HL-60 (cell line): ENCODE results near the gene KRTAP22-2.

Experiments used
- DNase-seq, 2 experiments: peaks; one replicate each; pipeline ENCODE4 v3.0.0-alpha.2; 2010 to 2020; ENCODE audit warnings: low read depth in 1 of 2, low spot score in 1 of 2
- H3K27ac ChIP-seq: fragments of 250-450 bp; sonication (Bioruptor Pico); replicated peaks from 2 replicates; pipeline ENCODE4 v1.5.1; 2020; ENCODE audit warnings: mild to moderate bottlenecking, moderate library complexity
- H3K27me3 ChIP-seq: fragments of 250-450 bp; sonication (Bioruptor Pico); 2 replicates; pipeline ENCODE4 v1.5.1; 2021; ENCODE audit warnings: mild to moderate bottlenecking, moderate library complexity; ENCODE audit not compliant: insufficient read depth, poor library complexity, severe bottlenecking
- H3K4me3 ChIP-seq: replicated peaks from 2 replicates; pipeline ENCODE4 v1.5.1; 2011; ENCODE audit warnings: mild to moderate bottlenecking, control low read depth, low read length; ENCODE audit not compliant: insufficient read depth
- CTCF ChIP-seq: IDR thresholded peaks from one replicate; pipeline ENCODE4 v1.5.1; 2011; ENCODE audit warnings: low read length, control low read depth, inconsistent platforms; ENCODE audit not compliant: insufficient read depth
- GABPA ChIP-seq: IDR thresholded peaks from 2 replicates; pipeline ENCODE4 v1.6.1; 2012; ENCODE audit warnings: low read depth
- POLR2AphosphoS5 ChIP-seq: IDR thresholded peaks from 2 replicates; pipeline ENCODE4 v1.6.1; 2012; ENCODE audit warnings: low read depth
- SPI1 ChIP-seq: IDR thresholded peaks from 2 replicates; pipeline ENCODE4 v1.6.1; 2012; ENCODE audit warnings: low read depth, mild to moderate bottlenecking, borderline replicate concordance
- TF ChIP-seq, protein P1 (sequence below): IDR thresholded peaks from 2 replicates; pipeline ENCODE4 v1.6.1; 2012; ENCODE audit warnings: low read depth; ENCODE audit not compliant: insufficient replicate concordance

Gene KRTAP22-2

DNA sequence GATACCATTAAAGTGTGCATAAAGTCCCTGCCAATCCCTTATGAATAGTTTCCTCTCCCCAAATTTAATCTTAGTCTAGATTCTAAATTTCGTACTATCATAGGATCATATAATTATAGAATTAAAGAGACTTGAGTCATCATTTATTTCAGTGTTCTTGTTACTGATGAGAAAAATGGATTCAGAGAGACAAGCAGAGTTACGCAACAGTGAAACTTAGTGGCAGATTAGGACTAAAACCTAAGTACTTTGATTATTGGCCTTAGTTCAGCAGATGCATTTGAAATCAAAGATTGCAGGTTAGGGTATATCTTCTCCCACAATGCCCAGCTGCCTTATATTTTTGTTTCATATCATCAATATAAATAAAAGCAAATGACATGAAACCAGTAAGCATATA, 28.2 kb downstream of the KRTAP22-2 start:
- TF ChIP-seq POLR2AphosphoS5 = no peak
- TF ChIP-seq SPI1 = no peak
- TF ChIP-seq CTCF = no peak
- TF ChIP-seq, protein P1, sequence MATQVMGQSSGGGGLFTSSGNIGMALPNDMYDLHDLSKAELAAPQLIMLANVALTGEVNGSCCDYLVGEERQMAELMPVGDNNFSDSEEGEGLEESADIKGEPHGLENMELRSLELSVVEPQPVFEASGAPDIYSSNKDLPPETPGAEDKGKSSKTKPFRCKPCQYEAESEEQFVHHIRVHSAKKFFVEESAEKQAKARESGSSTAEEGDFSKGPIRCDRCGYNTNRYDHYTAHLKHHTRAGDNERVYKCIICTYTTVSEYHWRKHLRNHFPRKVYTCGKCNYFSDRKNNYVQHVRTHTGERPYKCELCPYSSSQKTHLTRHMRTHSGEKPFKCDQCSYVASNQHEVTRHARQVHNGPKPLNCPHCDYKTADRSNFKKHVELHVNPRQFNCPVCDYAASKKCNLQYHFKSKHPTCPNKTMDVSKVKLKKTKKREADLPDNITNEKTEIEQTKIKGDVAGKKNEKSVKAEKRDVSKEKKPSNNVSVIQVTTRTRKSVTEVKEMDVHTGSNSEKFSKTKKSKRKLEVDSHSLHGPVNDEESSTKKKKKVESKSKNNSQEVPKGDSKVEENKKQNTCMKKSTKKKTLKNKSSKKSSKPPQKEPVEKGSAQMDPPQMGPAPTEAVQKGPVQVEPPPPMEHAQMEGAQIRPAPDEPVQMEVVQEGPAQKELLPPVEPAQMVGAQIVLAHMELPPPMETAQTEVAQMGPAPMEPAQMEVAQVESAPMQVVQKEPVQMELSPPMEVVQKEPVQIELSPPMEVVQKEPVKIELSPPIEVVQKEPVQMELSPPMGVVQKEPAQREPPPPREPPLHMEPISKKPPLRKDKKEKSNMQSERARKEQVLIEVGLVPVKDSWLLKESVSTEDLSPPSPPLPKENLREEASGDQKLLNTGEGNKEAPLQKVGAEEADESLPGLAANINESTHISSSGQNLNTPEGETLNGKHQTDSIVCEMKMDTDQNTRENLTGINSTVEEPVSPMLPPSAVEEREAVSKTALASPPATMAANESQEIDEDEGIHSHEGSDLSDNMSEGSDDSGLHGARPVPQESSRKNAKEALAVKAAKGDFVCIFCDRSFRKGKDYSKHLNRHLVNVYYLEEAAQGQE = no peak
- TF ChIP-seq GABPA = no peak
- Histone ChIP-seq H3K27ac (no peak overlapping the region), H3K27me3 (no peaks in the 10 kb centered on the region), H3K4me3 (no peak overlapping the region)
- no peak for DNase-seq

GRCh38 chr21:30561264-30561895, 28.8 kb downstream of the KRTAP22-2 start, which contains the start of gene KRTAP19-7:
Gene KRTAP19-7, minus strand, starts transcription at chr21:30561314. Its CDS starts 25 bp downstream, at chr21:30561289.
- DNase-seq = no peak
- H3K4me3 ChIP-seq = no peak within 1 kb of the TSS
- H3K27ac ChIP-seq = no peak within 1 kb of the TSS
- no peaks in the 10 kb centered on the region for H3K27me3 ChIP-seq
- TF ChIP-seq CTCF (no peak), SPI1 (no peak), POLR2AphosphoS5 (no peak), GABPA (no peak)
- TF ChIP-seq, protein P1 = no peak

GRCh38 chr21:30555095-30555494, 35.1 kb downstream of the KRTAP22-2 start:
- no peak for DNase-seq
- H3K27ac ChIP-seq = no peak overlapping the region
- TF ChIP-seq POLR2AphosphoS5 (no peak), GABPA (no peak), SPI1 (no peak), CTCF (no peak)
- TF ChIP-seq, protein P1 = no peak
- no peaks in the 10 kb centered on the region for H3K27me3 ChIP-seq
- H3K4me3 ChIP-seq = no peak overlapping the region
